NCI-H1417 treated with DMSO at 0.1 percent for 48 hours (cell line): ENCODE data around the gene HAAO.

Experiments used
- DNase-seq: peaks from one replicate; lab custom pipeline; 2025; lab: John Stamatoyannopoulos, UW

The HAAO gene

DNA sequence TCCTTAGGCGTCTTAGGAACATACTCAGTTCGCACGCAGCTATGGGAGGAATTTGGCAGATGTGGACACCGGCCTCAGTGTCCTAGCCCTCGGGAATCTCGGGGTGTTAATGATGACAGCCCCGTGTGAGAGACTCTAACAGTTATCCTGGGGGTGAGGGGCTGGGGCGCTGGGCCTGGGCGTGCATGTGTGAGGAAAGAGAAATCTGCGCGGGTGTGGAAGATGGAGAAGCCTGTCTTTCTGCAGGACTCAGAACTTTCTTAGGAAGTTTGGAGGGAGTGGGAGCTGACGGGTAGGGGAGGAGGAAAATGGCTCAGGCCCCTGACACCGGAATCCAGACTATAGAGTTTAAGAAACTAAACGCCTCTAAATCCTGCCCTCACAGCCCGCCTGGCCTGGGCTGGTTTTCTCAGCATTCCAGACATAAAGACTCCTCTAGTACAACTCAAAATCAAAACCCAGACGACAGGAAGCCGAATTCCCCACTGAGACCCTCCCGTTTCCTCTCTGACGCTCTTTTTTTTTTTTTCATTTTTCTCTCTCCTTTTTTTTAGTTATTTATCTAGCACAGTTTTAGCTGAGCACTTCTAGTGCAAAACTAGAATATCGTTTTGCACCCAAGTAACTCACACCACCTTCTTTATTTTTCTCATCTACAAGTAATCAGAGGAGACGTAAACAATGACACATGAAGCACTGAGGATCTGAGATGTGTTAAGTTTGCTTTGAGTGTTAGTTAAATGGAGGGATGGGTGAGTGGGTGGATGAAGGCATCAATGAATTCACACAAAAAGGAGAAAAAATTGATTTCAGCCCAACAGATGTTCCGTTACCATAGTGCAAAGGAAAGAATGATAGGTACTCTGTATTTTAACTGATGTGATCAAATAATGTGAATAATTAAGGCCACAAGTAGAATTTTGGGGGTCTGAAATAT lies 1.2 kb upstream of the HAAO start:
- no peak for DNase-seq

DNA sequence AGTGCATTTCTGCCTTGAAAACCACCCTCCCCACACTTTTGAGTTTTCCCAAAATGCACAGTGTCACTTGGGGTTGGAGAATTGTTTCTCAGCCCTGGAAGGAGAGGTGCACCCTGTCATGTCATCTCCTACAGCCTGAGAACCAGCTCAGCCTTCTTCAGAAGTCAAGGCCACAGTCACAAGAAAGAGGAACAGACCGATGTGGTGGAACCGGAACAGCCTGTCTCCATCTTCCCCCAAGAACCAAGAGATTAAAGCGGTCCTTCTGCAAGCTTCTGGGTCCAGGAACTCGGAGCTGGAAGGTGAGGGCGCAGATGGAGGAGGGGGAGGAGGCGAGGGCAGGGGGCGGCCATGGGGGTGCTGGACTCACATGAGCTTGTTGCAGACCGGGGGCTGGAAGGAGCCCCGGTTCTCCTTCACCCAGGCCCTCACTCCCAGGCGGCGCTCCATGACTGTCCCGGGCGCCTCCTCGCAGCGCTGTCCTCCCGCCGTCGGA lies 248 bp downstream of the HAAO start:
- DNase-seq: no peak

DNA sequence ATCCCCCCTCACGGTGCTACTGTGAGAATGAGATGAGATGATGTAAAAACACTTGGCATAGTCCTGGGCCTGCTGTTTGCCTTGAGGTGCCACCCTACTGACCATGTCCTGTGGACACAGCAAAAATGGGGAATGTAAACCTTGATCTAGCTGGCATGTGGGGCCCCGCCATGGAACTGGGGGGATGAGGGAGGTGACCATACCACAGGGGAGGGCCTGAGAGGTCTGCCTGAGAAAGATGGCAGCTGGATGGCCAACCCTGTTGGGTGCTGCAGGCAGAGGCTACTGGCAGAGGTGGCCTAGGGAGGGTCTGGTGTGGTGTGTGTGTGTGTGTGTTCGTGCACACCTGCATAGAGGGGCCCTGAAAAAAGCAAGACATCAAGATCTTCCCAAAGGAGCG lies 777 bp downstream of the HAAO start:
- no peak for DNase-seq

DNA sequence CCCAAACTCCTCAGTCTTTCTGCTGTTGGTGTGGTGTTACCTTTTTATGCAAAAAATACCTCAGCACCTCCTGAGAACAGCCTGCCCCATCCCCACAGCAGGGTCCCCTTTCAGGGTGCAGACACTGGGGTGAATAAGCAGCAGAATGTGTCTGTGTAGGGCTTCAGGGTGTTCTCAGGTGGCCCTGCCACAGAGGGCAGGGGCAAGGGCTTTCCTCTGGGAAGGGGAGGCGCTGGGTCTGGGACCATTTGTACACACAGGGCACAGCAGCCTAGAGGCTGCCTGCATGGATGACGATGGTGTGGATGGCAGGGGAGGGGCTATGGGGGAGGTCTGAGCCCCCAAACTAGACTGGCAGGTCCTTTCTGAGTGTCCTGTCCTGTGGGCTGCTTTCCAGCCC lies 2.6 kb downstream of the HAAO start:
- no peak for DNase-seq

DNA sequence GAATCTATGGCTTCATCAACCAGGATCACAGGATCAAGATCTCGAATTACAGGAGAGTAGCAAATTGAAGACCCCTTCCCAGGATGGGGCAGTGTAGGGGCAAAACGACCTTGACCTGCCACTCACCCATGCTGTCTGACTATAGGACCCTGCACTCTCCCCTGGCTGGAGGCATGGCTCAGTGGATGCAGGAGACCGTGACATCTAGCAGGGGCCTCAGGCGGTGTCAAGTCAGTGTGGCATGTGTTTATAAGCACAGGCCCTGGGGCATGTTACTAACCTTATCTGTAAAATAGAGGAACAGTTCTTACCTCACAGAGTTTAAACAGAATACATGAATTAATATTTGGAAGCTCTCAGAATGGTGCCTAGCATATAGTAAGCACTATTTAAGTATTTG lies 3.5 kb downstream of the HAAO start:
- DNase-seq: no peak

DNA sequence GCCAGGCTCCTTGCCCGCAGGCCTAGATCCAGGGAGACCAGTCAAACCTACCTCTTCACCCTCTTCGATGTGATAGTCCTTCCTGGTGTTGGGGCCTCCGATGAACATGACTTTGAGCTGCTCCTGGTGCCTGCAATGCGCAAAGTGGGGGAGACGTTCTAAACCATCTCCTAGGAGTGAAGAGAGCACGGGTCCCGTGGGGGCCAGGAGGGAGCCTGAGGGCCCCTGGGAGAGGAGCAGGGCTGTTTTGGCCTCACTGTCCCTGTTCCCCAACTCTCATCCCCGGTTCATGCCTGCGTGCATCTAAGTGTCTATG lies 3.9 kb downstream of the HAAO start:
- no peak for DNase-seq

DNA sequence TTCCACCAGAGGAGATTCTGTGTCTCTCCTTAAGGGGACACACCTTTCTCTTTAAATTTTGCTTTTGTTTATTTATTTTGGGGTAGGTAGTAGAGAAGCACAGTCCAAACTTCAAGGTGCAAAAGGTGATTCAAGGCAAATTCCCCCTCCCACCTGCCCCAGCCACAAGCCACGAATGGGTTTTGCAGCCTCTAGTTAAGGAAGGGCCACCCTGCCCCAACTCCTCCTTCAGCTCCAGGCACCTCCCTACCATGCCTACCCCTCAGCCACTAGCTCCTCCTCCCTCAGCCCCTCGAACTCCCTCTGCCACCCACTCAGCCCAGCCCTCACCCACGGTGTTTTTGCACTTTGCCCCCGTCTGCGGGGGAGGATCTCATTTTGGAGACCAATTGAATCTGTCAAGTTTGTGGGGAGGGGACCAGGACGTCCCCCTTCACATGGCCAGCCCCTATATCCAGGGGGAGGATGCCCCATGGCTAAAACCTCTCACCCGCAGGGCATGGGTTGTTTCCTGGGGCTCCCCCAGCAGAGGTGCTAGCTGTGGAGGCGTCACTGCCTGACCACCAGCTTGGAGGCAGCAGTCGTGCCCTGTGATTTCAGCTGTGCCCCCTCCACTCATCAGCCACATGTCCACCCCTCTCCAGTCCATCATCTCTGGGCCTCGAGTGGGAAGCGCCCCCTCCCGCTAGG lies 4.5 kb downstream of the HAAO start:
- DNase-seq: no peak

DNA sequence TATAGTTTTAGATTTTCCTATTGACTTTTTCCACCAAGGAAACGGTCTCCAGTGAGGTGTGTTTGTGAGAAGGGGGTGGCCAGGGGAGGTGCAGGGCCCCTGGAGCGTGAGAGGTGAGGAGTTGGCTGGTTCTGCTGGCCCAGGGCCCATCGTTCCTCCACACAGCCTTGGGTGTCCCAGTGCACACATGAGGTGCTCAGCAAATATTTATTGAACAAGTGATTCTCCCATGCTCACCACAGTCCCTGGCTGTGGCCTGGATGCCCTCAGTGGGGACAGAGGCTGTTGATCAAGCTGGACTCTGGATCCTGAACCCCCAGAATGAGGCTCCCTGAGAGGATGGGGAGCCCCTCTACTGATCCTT lies 5.0 kb downstream of the HAAO start:
- no peak for DNase-seq

DNA sequence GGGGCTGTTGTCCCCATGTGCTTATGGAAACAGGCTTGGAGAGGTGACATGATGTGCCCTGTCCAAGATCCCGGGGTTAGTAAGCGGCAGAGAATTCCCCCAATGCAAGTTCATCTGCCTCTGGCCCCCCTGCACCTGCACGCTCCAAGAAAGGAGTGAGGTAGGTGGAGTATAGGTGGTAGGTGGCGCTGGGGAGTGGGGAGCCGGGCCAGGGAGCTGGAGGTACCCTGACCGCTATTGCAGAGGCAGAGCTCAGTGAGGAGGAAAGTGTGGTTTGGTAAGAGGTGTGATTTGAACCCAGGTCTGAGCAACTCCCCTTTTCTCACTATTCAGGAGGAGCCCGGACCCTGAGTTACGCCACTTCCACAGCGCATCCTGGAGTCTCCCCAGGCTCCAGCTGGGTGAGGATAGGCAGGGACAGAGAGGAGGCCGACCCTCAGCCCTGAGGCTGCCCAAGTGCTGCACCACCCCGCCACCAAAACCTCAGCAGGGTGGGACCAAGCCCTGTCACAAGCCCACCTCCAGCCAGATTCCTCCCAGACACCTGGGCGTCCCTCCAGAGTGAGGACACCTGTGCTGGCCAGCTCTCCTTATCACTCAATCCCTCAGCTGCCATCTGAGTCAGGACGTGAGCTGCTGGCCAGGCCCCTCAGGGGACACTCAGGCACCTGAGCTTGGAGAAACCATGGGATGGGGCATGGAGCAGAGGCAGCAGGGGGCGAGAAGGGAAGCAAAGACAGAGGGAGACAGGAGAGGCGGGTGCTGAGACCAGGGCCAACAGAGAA lies 5.6 kb downstream of the HAAO start:
- no peak for DNase-seq

DNA sequence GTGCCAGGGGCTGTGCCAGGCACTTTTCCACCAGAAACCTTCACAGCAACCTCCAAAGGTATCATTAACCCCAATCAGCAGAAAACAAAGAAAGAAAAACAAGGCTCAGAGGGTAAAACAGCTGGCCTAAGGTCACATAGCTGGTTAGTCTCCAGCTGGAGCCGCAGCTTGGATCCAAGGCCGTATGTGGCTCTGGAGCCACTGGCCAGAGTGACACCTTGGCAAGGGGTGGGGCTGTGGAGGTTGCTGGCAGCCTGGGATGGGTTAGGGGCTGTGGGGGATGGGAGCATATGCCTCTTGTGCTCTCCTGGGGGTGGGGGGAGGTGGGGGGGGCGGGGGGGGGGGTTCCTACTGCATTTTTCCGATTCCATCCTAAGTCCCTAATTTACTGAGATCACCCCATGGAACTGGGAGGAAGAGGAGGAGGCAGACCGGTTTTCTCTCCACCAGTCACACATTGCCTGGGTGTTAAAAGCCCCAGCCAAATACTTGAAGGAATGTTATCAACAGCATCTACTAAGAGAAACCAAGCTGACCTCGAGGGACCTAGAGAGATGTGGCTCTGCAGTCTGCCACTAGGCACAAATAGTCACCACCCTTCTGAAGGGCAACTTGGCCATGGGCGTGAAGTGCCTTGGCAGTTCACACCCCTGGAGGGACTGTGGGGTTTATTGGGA lies 8.0 kb downstream of the HAAO start:
- DNase-seq: no peak

DNA sequence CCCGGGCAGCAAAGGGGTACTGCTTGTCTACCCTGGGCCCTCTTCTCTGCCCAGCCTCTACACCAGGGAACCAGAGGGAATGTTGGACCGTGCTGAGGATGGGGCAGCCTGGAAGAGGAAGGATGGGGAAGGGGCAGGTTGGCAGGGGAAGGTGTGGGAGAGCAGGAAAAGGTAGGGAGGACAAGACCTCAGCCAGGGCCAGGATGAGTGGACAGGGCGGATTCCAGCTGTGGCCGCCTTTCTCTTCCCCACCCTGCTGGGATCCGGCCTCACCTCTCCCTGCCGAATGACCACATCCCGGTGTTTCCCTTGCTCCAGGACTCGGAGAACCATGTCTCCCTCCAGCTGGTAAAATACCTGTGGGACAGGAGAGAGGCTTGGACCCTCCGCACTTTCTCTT lies 8.9 kb downstream of the HAAO start:
- no peak for DNase-seq

DNA sequence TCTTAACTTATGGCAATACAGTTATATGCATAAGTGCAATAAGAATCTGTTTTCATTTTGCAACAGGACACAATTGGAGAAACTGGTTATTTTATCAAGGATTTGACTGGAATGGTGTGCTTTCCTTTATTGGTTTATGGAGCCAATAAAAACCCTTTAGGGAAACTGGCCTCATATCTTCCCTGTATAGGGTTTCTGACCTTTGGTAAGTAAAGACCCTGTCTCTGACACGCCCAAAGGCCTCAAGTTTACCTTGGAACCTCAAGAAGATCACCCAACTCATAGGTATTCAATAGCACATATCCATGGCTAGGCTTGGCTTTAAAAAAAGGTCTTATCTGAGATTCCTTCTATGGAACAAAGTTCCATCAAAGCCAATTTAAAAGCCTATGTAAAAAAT lies 11.2 kb downstream of the HAAO start:
- no peak for DNase-seq

DNA sequence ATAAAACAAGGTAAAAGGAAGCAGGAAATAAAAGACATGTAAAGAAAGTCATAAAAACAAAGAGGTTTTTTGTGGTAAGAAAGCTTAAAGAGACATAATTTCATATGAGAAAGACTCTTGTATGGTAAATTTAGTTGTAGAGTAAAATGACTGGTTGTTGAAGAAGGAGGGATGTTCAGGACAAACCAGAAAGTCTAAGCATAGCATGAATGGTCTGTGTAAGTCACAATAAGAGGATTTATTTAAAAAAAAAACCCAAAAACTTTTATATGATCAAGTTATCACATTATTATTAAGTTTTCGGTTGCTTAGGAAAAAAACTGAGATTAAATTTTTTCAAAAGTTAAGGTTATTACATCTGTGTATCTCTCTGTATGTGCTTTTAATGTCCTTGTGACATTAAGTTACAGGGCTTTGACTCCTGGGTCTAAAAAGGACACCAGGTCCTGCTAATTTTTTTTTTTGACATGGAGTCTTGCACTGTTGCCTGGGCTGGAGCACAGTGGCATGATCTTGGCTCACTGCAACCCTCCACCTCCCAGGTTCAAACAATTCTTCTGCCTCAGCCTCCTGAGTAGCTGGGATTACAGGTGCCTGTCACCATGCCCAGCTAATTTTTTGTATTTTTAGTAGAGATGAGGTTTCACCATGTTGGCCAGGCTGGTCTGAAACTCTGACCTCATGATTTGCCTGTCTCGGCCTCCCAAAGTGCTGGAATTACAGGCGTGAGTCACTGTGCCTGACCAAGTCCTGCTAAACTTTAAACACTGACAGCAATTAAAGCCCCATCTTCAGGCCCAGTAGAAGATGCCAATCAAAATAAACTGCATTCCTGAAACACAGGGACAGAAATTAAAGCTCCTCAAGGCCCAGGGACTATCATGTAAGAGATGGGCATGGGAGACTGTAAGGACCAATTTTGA lies 14.2 kb downstream of the HAAO start:
- no peak for DNase-seq

DNA sequence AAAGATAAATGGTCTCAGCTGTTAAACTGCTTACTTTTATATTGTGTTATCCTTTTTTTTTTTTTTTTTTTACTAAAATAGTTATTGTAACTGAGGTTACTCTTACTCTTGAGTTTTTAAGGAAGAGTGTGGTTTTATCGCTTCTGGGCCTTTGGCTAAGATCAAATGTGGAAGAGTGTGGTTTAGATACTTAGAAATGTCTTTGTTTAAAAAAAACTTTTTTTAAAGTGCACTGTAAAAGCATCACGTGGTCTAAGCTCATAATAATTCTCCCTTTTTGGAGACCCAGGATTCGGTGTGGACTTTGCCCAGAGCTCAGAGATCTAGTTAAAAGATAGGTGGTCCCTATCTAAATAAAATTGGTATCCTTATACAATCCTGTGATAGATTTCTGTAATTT lies 16.6 kb downstream of the HAAO start:
- no peak for DNase-seq

DNA sequence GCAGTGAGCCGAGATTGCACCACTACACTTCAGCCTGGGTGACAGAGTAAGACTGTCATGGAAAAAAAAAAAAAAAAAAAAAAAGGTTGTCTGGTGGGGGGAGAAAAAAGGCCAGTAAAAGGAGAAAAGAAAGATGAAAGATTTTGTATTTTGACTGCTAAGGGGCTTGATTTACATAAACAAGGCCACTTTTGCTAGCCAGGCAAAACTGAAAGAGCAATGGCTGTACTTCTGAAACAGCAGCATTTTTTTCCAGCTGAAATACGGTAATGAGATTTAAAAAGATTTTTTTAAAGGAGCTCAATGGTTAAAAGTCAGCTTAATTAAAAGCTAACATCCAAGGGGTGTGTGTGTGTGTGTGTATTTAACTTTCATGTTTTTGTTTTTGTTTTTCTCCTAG lies 17.2 kb downstream of the HAAO start:
- DNase-seq: no peak

DNA sequence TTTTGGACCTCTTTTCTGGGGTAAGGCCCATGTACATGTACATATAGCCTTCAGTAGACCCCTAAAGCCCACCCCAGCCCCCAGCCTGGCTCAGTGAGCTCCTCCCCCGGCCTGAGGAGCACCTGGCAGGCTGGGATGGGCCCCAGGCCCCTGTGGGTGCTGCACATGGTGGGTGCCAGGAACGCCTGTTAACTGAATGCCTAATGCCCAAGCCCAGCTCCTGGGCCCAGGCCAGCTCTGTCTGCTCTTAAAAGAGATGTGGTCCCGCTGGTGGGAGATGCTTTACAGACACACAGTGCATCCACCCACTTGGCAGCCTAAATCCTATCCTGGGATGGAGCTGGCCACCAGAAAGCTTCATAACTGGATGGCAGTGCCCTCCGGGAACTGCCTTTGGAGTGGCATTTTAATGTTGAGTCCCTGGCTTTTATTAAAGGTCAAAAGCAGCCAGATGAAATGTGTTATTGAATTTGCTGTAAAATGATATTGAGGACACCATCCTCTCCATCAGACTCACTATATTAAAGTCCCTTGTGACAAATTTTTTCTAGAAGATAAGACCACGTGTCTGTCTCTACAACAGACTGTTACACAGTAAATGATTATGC lies 20.7 kb downstream of the HAAO start:
- no peak for DNase-seq

DNA sequence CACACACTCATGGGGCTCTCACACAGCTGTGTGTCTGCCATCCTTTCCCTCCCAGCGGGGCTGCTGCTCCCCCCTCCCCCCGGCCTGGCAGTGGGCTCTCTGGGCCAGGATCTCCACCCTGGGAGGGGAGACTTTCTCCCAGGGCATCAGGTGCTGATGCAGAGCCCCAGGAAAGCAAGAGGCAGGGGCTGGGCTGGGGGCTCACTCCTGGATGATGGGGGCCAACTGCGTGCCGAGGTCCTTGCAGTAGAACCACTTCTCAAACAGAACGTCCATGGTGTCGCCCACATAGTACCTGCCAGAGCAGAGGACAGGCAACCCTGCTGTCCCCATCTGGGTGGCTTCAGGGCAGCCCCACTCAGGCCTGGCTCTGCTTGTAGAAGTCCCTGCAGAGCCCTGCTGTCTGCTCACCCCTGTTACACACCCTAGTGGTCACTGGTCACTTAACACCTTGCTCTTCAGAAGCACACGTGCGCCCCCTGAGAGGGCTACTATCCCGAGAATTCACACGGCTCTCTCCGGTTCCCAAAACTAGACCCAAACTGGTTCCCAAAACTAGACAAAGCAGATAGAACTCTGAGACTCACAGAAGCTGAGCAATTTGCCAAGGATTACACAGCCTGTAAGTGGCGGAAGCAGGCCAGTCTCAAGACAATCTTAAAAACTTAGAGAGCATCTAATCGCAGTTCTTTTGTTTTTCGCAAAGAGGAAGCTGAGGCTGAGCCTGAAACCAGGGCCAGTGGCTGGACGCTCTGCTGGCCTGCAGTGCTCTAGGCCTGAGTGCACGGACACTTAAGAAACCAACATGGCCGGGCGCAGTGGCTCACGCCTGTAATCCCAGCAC lies 21.9 kb downstream of the HAAO start:
- DNase-seq: no peak

DNA sequence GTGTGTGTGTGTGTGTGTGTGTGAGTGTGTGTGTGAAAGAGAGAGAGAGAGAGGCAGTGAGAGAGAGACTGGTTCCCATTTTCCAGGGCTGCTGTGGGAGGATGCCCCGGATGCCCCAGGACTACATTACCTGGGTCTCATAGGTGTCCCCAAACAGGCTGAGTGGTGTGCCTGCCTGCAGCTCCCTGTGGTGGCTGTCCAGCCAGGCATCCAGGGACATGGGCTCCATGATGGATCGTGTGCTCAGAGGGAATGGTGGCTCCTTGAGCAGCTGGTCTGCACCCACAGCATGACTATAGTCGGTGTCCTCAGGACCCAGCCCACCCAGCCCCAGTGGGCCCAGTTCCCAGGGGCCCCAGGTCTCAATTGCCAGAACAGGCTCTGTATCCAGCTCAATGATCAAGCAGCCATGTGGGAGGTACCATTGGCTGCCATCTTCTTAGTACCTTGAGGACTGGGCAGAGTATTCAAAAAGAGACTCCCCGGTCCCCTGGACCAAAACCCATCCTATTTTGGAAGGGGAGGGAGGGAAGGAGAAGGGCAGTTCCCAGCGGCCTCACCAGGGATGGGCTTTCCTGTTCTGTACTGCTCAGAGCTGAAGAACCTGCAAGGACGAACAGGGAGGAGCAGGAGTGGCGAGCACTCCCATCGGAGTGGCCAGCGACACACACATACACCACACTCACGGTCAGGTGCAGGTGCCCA lies 22.6 kb downstream of the HAAO start:
- no peak for DNase-seq

DNA sequence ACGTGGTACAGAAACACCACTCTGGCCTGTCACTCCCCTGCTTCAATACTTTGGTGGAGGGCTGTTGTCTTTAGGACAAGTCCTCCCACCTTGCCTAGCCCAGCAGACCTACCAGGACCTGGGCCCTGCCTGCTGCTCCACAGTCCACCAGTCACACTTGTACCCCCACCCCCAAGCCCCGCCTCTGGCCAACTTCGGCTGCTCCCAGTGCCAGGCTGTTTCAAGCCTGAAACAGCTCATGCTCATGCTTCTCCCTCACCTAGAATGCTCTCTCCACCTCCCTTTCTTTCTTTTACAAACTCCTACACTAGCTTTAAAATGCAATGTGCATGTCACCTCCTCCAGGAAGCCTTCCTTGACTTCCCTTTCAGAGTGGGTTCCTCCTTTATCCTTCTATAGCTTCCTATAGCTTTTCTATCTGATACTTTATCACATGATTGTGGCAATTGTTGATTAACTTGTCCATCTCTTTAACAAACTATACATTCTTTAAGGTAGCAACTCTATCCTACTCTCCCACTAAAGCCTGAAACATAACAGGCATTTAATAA lies 23.6 kb downstream of the HAAO start:
- no peak for DNase-seq
